Progenitor cell of endocrine pancreas (in vitro differentiated cells): ENCODE results near the gene NAXD. TPM values are rescaled to one million over a fixed set of nuclear protein-coding genes. Genes with fewer than 3 reads are reported as not detected.

ENCODE experiments used
- DNase-seq: peaks from one replicate; pipeline ENCODE4 v3.0.0; 2021; ENCODE audit warnings: low spot score; ENCODE audit not compliant: unreplicated experiment
- H3K27ac Mint-ChIP-seq: 2 replicates; pipeline ENCODE4 v1.8.0; 2021; ENCODE audit warnings: mild to moderate bottlenecking, moderate library complexity, mixed read lengths
- H3K27me3 Mint-ChIP-seq: 2 replicates; pipeline ENCODE4 v1.8.0; 2021; ENCODE audit warnings: mixed read lengths
- H3K36me3 Mint-ChIP-seq: 2 replicates; pipeline ENCODE4 v1.8.0; 2022; ENCODE audit warnings: mixed read lengths; ENCODE audit not compliant: insufficient read depth
- H3K4me1 Mint-ChIP-seq: 2 replicates; pipeline ENCODE4 v1.8.0; 2021; ENCODE audit warnings: low read depth, mixed read lengths
- H3K4me3 Mint-ChIP-seq: 2 replicates; pipeline ENCODE4 v1.8.0; 2021; ENCODE audit warnings: low read depth, mild to moderate bottlenecking, moderate library complexity, mixed read lengths
- H3K9me3 Mint-ChIP-seq: 2 replicates; pipeline ENCODE4 v1.8.0; 2021; ENCODE audit warnings: low read depth, mixed read lengths
- CTCF ChIP-seq: fragments of 200-600 bp; sonication (generic); IDR thresholded peaks from one replicate; pipeline ENCODE4 v1.5.0; 2021; ENCODE audit warnings: antibody characterized with exemption, mild to moderate bottlenecking; ENCODE audit not compliant: unreplicated experiment
- total RNA-seq: library from RNA; stranded (reverse); gene quantifications from 2 replicates; pipeline ENCODE4 v1.2.1, GENCODE V29; 2021

NAXD gene
- total RNA-seq, 1 donor from 2014 or later = 34.2 TPM

GRCh38 chr13:110651726-110652230 is 36.4 kb downstream of the NAXD start:
- H3K36me3 Mint-ChIP-seq = peaks cover 12% of the 10 kb centered on the region
- no peaks in the 10 kb centered on the region for H3K9me3 Mint-ChIP-seq
- TF ChIP-seq CTCF = no peak
- H3K4me3 Mint-ChIP-seq = no peak overlapping the region
- H3K4me1 Mint-ChIP-seq = no peaks in the 10 kb centered on the region
- DNase-seq = no peak
- no peak overlapping the region for H3K27ac Mint-ChIP-seq
- no peaks in the 10 kb centered on the region for H3K27me3 Mint-ChIP-seq

GRCh38 chr13:110652231-110652730 is 36.9 kb downstream of the NAXD start:
- H3K27me3 Mint-ChIP-seq = no peaks in the 10 kb centered on the region
- no peak overlapping the region for H3K27ac Mint-ChIP-seq
- no peak overlapping the region for H3K4me3 Mint-ChIP-seq
- TF ChIP-seq CTCF = no peak
- no peaks in the 10 kb centered on the region for H3K9me3 Mint-ChIP-seq
- peaks cover 14% of the 10 kb centered on the region for H3K36me3 Mint-ChIP-seq
- H3K4me1 Mint-ChIP-seq = no peaks in the 10 kb centered on the region
- no peak for DNase-seq

- Mint-ChIP-seq H3K9me3 (peaks cover 2% of the 10 kb centered on the region), H3K27ac (no peak overlapping the region), H3K36me3 (peaks cover 17% of the 10 kb centered on the region), H3K4me3 (no peak overlapping the region), H3K4me1 (no peaks in the 10 kb centered on the region), H3K27me3 (no peaks in the 10 kb centered on the region)
- no peak for DNase-seq
- TF ChIP-seq CTCF = no peak
Measured at GRCh38 chr13:110652764-110653163, 37.4 kb downstream of the NAXD start.

GRCh38 chr13:110653271-110653670 is 37.9 kb downstream of the NAXD start:
- DNase-seq = no peak
- H3K4me1 Mint-ChIP-seq = no peaks in the 10 kb centered on the region
- H3K4me3 Mint-ChIP-seq = no peak overlapping the region
- H3K9me3 Mint-ChIP-seq = peaks cover 7% of the 10 kb centered on the region
- no peak for TF ChIP-seq CTCF
- H3K36me3 Mint-ChIP-seq = peaks cover 22% of the 10 kb centered on the region
- H3K27ac Mint-ChIP-seq = no peak overlapping the region
- no peaks in the 10 kb centered on the region for H3K27me3 Mint-ChIP-seq

- Mint-ChIP-seq H3K4me1 (no peaks in the 10 kb centered on the region), H3K36me3 (peaks cover 26% of the 10 kb centered on the region), H3K9me3 (peaks cover 9% of the 10 kb centered on the region), H3K27me3 (no peaks in the 10 kb centered on the region), H3K27ac (no peak overlapping the region), H3K4me3 (no peak overlapping the region)
- TF ChIP-seq CTCF = no peak
- no peak for DNase-seq
Measured at GRCh38 chr13:110653851-110654250, 38.5 kb downstream of the NAXD start.
